HG03196 (cell line): ENCODE measurements around the gene HECTD1.
"Not testable (repeated sequence)": the region's sequence is repeated elsewhere in the genome, so short reads cannot be mapped to it uniquely, and the experiment has no call there.

Experiments used
- ATAC-seq: cut with Tn5 transposase; IDR thresholded peaks from one replicate; pipeline ENCODE4 v1.9.1; 2021; ENCODE audit not compliant: unreplicated experiment

The HECTD1 gene

GRCh38 chr14:31194661-31195060 lies 12.9 kb downstream of the HECTD1 start:
- no peak for ATAC-seq

GRCh38 chr14:31194095-31194494 lies 13.5 kb downstream of the HECTD1 start:
- no peak for ATAC-seq

GRCh38 chr14:31192544-31192943 lies 15.0 kb downstream of the HECTD1 start:
- not testable (repeated sequence) for ATAC-seq

- ATAC-seq = no peak
Measured at GRCh38 chr14:31190717-31191263, 16.8 kb downstream of the HECTD1 start.

- no peak for ATAC-seq
Measured at GRCh38 chr14:31190219-31190603, 17.4 kb downstream of the HECTD1 start.

- no peak for ATAC-seq
Measured at GRCh38 chr14:31189346-31190218, 18.0 kb downstream of the HECTD1 start.

GRCh38 chr14:31188744-31189143 lies 18.8 kb downstream of the HECTD1 start:
- ATAC-seq = no peak

- not testable (repeated sequence) for ATAC-seq
Measured at GRCh38 chr14:31182016-31182415, 25.6 kb downstream of the HECTD1 start.

- ATAC-seq = no peak
Measured at GRCh38 chr14:31181271-31181670, 26.3 kb downstream of the HECTD1 start.

GRCh38 chr14:31180299-31181051 lies 27.1 kb downstream of the HECTD1 start:
- no peak for ATAC-seq

- no peak for ATAC-seq
Measured at GRCh38 chr14:31174433-31174832, 33.2 kb downstream of the HECTD1 start.

GRCh38 chr14:31173120-31173837 lies 34.3 kb downstream of the HECTD1 start:
- no peak for ATAC-seq

- ATAC-seq = no peak
Measured at GRCh38 chr14:31172084-31172483, 35.5 kb downstream of the HECTD1 start.

GRCh38 chr14:31170411-31170810 lies 37.2 kb downstream of the HECTD1 start:
- ATAC-seq = no peak

- no peak for ATAC-seq
Measured at GRCh38 chr14:31169877-31170276, 37.7 kb downstream of the HECTD1 start.

- ATAC-seq = no peak
Measured at GRCh38 chr14:31167032-31167431, 40.6 kb downstream of the HECTD1 start.

GRCh38 chr14:31166271-31166561 lies 41.4 kb downstream of the HECTD1 start:
- no peak for ATAC-seq

GRCh38 chr14:31164115-31164514 lies 43.5 kb downstream of the HECTD1 start:
- ATAC-seq = no peak

GRCh38 chr14:31162910-31163649 lies 44.5 kb downstream of the HECTD1 start:
- no peak for ATAC-seq

- no peak for ATAC-seq
Measured at GRCh38 chr14:31161274-31161673, 46.3 kb downstream of the HECTD1 start.
